Naive thymus-derived CD8-positive, alpha-beta T cell (primary cell): ENCODE data around the gene ACOD1. TPM values are rescaled to one million over a fixed set of nuclear protein-coding genes. Genes with fewer than 3 reads are reported as not detected.

Experiments
- ATAC-seq, 2 donors: fragments of 150-1000 bp; cut with Tn5 transposase in 1 of 2; sonication (Bioruptor Pico), chemical (Tn5 transposase) in 1 of 2; 1 replicate in 1 of 2; 2 replicates in 1 of 2; pipeline ENCODE4 v1.10.0; 2021; ENCODE audit warnings: mild to moderate bottlenecking in 2 of 2, moderate library complexity in 2 of 2
- POLR2A ChIA-PET: fragments of 350-600 bp; sonication (Branson Sonifier 250); formaldehyde crosslinking; loops from one replicate; lab custom pipeline; 2021; ENCODE audit warnings: antibody characterized with exemption; lab: Charles Lee
- DNase-seq, 10 donors: peaks; one replicate each; pipeline versions ENCODE4 v3.0.0 to v3.0.0-alpha.2; 2020 to 2022
- H3K27ac Mint-ChIP-seq, 10 donors: one replicate each; pipeline ENCODE4 v1.8.0; 2020 to 2022; ENCODE audit warnings: mild to moderate bottlenecking in 10 of 10, mixed read lengths in 10 of 10, moderate library complexity in 4 of 10, inconsistent platforms in 1 of 10
- H3K27me3 Mint-ChIP-seq, 5 donors: one replicate each; pipeline ENCODE4 v1.8.0; 2021 to 2022; ENCODE audit warnings: mixed read lengths in 5 of 5
- H3K36me3 Mint-ChIP-seq, 3 donors: one replicate each; pipeline ENCODE4 v1.8.0; 2020 to 2022; ENCODE audit warnings: mixed read lengths in 3 of 3, mild to moderate bottlenecking in 2 of 3, inconsistent platforms in 1 of 3
- H3K4me1 Mint-ChIP-seq, 4 donors: one replicate each; pipeline ENCODE4 v1.8.0; 2021 to 2022; ENCODE audit warnings: mixed read lengths in 4 of 4
- H3K4me3 Mint-ChIP-seq, 10 donors: one replicate each; pipeline ENCODE4 v1.8.0; 2020 to 2022; ENCODE audit warnings: mild to moderate bottlenecking in 10 of 10, mixed read lengths in 10 of 10, moderate library complexity in 6 of 10, inconsistent platforms in 1 of 10
- H3K9me3 Mint-ChIP-seq, 9 donors: one replicate each; pipeline ENCODE4 v1.8.0; 2020 to 2022; ENCODE audit warnings: mixed read lengths in 9 of 9, mild to moderate bottlenecking in 3 of 9, inconsistent platforms in 1 of 9, moderate library complexity in 1 of 9
- polyA plus RNA-seq, 3 donors: library from polyadenylated mRNA; unstranded; fragments of 300-500 nt; fragmentation: Illumina TruSeq; gene quantifications; one replicate each; pipeline ENCODE4 v1.2.3, GENCODE V29; 2021
- total RNA-seq, 8 experiments: library from RNA in 2 of 8; stranded (reverse) in 2 of 8; gene quantifications; one replicate each; pipeline ENCODE4 v1.2.3 and lab custom pipeline; 2021 to 2026

Gene ACOD1
- total and polyA plus RNA-seq, 5 experiments from 2014 or later, result not detected

DNA sequence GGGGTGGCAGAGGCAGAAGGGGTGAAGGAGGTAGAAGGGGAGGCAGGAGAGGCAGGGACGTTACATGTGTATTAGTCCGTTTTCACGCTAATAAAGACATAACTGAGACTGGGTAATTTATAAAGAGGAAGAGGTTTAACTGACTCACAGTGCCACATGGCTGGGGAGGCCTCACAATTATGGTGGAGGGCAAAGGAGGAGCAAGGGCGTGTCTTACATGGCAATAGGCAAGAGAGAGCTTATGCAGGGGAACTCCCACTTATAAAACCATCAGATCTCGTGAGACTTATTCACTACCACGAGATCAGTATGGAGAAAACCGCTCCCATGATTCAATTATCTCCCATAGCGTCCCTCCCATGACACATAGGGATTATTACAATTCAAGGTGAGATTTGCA is 19.0 kb upstream of the ACOD1 start:
- POLR2A ChIA-PET, result no interaction called here
- peaks cover 0 to 14% (median 5%) of the 10 kb centered on the region in 3 donors for H3K36me3 Mint-ChIP-seq
- H3K4me1 Mint-ChIP-seq, result peaks cover 0 to 6% (median 3%) of the 10 kb centered on the region in 4 donors
- no peak overlapping the region for H3K27ac Mint-ChIP-seq
- H3K4me3 Mint-ChIP-seq, result no peak overlapping the region
- ATAC-seq (no peak), DNase-seq (no peak)
- peaks cover 0 to 8% (median 0%) of the 10 kb centered on the region in 5 donors for H3K27me3 Mint-ChIP-seq
- peaks cover 0 to 14% (median 3%) of the 10 kb centered on the region in 9 donors for H3K9me3 Mint-ChIP-seq

DNA sequence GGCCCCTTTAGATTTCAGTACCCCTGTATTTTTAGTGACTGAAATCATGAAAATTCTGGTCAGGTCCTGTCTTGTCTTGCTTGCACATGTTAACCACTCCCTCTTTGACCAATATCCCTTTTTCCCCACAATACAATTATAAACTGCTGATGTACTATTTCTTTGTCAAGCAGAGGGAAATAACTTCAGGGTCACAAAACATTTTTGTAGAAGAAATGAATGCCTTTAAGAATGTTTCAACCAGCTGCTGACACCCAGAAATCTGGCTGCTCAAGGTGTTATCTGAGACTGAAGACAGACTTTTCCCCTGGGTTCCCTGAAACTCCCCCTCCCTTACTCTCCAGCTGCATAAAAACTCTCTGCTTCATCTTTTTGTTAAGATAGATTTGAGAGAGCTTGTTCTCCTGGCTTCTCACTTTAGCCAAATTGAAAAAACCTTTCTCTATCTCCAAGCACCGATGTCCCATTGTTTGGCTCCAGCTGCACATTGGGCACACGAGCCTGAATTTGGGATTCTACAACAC is 18.4 kb upstream of the ACOD1 start:
- Mint-ChIP-seq H3K27ac (no peak overlapping the region), H3K9me3 (peaks cover 0 to 14% (median 3%) of the 10 kb centered on the region in 9 donors), H3K36me3 (peaks cover 0 to 14% (median 5%) of the 10 kb centered on the region in 3 donors), H3K27me3 (peaks cover 0 to 8% (median 0%) of the 10 kb centered on the region in 5 donors), H3K4me1 (peaks cover 0 to 6% (median 3%) of the 10 kb centered on the region in 4 donors), H3K4me3 (no peak overlapping the region)
- DNase-seq (no peak), ATAC-seq (no peak)
- POLR2A ChIA-PET, result no interaction called here

DNA sequence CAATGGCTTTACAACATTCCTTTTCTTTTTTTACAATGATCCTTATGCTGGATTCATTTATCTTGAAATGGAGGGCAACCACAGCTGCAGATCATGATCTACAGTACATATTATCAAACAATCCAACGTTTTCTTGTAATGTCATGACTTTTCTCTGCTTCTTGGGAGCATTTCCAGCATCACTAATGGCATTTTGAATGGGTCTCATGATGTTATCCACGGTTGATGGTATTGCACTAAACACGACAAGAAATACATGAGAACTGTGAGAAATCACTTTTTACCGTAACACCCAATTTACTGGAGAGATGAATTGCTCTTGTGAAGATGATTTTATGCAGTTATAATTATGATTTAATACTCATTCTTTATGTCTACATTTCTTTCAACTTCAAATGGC is 16.2 kb upstream of the ACOD1 start:
- ATAC-seq (no peak), DNase-seq (no peak)
- Mint-ChIP-seq H3K27ac (no peak overlapping the region), H3K27me3 (peaks cover 0 to 8% (median 0%) of the 10 kb centered on the region in 5 donors), H3K4me3 (no peak overlapping the region), H3K4me1 (peaks cover 0 to 6% (median 3%) of the 10 kb centered on the region in 4 donors), H3K9me3 (peaks cover 0 to 14% (median 5%) of the 10 kb centered on the region in 9 donors), H3K36me3 (peaks cover 0 to 14% (median 5%) of the 10 kb centered on the region in 3 donors)
- POLR2A ChIA-PET, result no interaction called here

DNA sequence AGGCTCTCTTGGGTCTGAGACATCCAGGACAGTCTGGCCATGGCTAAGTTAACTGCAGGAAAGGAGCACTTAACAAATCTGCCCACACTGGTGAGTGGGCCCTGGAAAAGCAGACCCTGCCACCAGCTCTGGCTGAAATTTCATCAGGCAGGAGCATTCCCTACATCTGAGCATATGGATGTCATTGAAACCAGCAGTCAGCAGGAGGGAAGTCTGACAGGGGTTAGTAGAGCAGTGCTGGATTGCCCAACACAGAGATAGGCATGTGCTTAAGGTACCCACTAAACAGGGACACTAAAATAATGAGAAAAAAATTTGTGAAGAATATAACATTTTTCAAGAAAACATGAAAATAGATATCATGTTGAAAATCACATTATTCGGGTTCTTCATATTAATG is 13.6 kb upstream of the ACOD1 start:
- POLR2A ChIA-PET, result no interaction called here
- peaks cover 0 to 3% (median 0%) of the 10 kb centered on the region in 4 donors for H3K4me1 Mint-ChIP-seq
- H3K36me3 Mint-ChIP-seq, result peaks cover 0 to 14% (median 5%) of the 10 kb centered on the region in 3 donors
- peaks cover 0 to 5% (median 0%) of the 10 kb centered on the region in 5 donors for H3K27me3 Mint-ChIP-seq
- H3K4me3 Mint-ChIP-seq, result no peak overlapping the region
- no peak for ATAC-seq
- no peak for DNase-seq
- H3K27ac Mint-ChIP-seq, result no peak overlapping the region
- H3K9me3 Mint-ChIP-seq, result peaks cover 0 to 14% (median 5%) of the 10 kb centered on the region in 9 donors

DNA sequence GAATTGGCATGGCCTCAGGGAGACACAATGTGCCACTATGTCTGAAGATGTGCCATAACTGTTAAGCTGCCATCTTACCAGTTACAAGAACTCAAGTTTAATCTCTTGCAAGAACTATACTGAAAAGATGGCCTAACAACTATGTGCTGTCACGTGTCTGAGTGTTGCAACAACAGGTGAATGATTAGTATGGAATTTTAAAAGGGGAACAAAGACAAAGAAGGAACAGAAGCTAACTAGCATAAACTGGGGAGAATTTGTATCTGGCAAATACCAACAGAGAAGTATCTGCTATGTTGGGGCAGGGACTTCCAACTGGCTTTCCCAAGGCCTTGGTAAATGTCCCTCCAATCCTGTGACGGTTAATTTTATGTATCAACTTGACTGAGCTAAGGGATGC is 11.5 kb upstream of the ACOD1 start:
- no peaks in the 10 kb centered on the region for H3K36me3 Mint-ChIP-seq
- peak overlapping the region in 1 of 10 donors; percentile 37 for H3K27ac Mint-ChIP-seq
- POLR2A ChIA-PET, result no interaction called here
- H3K9me3 Mint-ChIP-seq, result peaks cover 0 to 10% (median 0%) of the 10 kb centered on the region in 9 donors
- H3K4me3 Mint-ChIP-seq, result no peak overlapping the region
- H3K27me3 Mint-ChIP-seq, result peaks cover 0 to 3% (median 0%) of the 10 kb centered on the region in 5 donors
- no peak for ATAC-seq
- DNase-seq, result no peak
- H3K4me1 Mint-ChIP-seq, result peaks cover 0 to 3% (median 0%) of the 10 kb centered on the region in 4 donors

DNA sequence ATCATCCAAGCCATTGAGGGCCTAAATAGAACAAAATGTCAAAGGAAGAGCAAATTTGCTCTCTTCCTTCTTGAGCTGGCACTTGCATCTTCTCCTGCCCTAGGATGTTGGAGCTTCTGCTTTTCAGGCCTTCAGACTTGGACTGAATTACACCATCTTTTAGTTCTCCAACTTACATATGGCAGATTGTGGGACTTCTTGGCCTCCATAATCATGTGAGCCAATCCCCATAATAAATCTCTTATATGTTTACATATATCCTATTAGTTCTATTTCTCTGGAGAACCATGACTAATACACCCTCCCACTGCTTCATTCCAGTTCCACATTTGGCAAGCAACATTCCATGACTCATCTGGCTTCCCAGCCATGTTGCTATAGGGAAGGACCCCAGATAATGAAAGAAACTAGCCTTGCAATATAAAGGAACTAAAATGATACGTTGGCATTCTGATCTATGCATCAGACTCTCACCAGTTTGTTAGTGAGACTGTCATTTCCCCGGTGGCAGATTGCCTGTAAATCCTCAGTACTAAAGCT is 11.0 kb upstream of the ACOD1 start:
- no peak overlapping the region for H3K4me3 Mint-ChIP-seq
- peaks cover 0 to 3% (median 0%) of the 10 kb centered on the region in 5 donors for H3K27me3 Mint-ChIP-seq
- DNase-seq, result no peak
- peaks cover 0 to 10% (median 0%) of the 10 kb centered on the region in 9 donors for H3K9me3 Mint-ChIP-seq
- POLR2A ChIA-PET, result no interaction called here
- peaks cover 0 to 3% (median 0%) of the 10 kb centered on the region in 4 donors for H3K4me1 Mint-ChIP-seq
- no peaks in the 10 kb centered on the region for H3K36me3 Mint-ChIP-seq
- H3K27ac Mint-ChIP-seq, result no peak overlapping the region
- ATAC-seq, result no peak

DNA sequence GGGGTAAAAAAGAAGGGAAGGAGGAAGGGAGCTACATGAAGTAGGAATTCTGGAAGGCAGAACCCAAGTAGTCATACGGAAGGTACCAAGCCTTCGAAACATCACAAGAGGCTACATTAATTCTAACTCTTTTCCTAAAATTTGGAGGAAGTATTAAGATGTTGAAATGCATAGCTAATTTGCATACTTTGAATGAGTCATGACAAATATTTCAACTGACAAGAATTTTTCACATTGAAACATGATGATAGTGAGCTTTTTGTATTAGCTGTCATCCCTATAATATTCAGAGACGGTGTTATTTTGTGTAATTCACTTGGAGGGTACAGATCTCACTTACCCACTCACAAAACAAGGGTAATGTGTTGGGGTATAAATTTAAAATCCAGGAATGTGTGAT is 9.1 kb upstream of the ACOD1 start:
- Mint-ChIP-seq H3K9me3 (peaks cover 0 to 10% (median 0%) of the 10 kb centered on the region in 9 donors), H3K4me1 (peaks cover 0 to 3% (median 0%) of the 10 kb centered on the region in 4 donors), H3K27me3 (peaks cover 0 to 3% (median 0%) of the 10 kb centered on the region in 5 donors), H3K27ac (no peak overlapping the region), H3K36me3 (no peaks in the 10 kb centered on the region), H3K4me3 (no peak overlapping the region)
- DNase-seq, result no peak
- ATAC-seq, result no peak
- POLR2A ChIA-PET, result no interaction called here

DNA sequence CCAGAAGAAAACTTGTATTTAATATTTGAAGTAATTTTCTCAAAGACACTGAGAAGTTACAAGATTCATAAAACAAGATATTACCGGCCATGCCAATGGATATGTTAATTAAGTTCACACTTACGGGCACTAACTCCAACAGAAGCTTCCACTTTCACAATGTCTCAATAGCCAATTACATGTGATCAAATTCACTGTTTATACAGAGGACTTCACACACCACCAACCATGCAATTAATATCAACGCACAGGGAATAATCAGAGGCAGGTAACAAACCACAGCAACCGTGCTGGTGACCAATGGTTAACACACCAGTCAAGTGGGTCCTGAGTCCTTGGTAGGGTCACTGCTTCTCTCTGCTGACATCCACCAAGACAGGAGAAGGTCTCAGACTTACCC is 5.9 kb upstream of the ACOD1 start:
- POLR2A ChIA-PET, result no interaction called here
- Mint-ChIP-seq H3K27ac (no peak overlapping the region), H3K4me1 (peaks cover 0 to 3% (median 0%) of the 10 kb centered on the region in 4 donors), H3K4me3 (no peak overlapping the region), H3K27me3 (peaks cover 0 to 3% (median 0%) of the 10 kb centered on the region in 5 donors), H3K9me3 (peaks cover 0 to 9% (median 0%) of the 10 kb centered on the region in 9 donors), H3K36me3 (peaks cover 0 to 10% (median 0%) of the 10 kb centered on the region in 3 donors)
- ATAC-seq (no peak), DNase-seq (no peak)

DNA sequence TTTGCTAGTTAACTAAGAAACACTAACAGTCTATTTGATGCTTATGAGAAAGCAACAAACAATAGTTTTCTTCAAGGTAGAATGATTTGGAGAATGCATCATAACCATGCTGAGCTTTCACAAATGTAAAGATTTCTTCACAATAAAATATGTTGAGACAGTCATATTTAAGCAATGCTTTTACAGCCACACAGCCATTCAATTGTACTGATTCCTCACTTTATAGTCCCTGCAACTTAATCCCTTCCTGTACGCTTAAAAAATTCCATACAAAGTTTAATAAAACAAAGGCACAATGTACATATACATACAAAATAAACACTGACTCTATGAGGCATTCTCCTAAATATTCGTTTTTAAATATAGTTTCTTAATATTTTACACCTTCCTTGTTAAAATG is 4.7 kb upstream of the ACOD1 start:
- Mint-ChIP-seq H3K27ac (no peak overlapping the region), H3K9me3 (peaks cover 0 to 9% (median 0%) of the 10 kb centered on the region in 9 donors), H3K4me3 (no peak overlapping the region), H3K4me1 (peaks cover 0 to 3% (median 0%) of the 10 kb centered on the region in 4 donors), H3K36me3 (peaks cover 0 to 10% (median 0%) of the 10 kb centered on the region in 3 donors), H3K27me3 (peaks cover 0 to 3% (median 0%) of the 10 kb centered on the region in 5 donors)
- ATAC-seq, result no peak
- POLR2A ChIA-PET, result no interaction called here
- DNase-seq, result no peak

DNA sequence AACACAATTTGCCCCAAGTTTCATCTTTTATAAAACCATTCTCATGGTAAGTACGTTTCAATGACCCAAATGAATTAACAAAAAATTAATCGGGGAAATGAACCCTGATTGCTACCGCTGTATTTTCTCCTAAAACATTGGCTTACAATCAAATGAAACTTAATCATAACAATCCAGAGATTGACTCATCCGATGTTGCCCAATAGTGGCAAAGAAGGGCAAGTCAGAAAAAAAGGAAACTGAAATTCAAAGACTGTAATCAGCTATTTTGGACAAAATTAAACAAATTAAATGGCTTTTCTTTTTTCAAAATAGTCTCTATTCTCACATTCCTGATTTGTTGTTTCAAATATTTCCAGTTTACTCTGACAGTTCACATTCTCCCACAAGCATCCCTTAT is 3.9 kb upstream of the ACOD1 start:
- POLR2A ChIA-PET, result no interaction called here
- DNase-seq (no peak), ATAC-seq (no peak)
- peaks cover 0 to 3% (median 0%) of the 10 kb centered on the region in 5 donors for H3K27me3 Mint-ChIP-seq
- peaks cover 0 to under 1% (median 0%) of the 10 kb centered on the region in 4 donors for H3K4me1 Mint-ChIP-seq
- no peak overlapping the region for H3K4me3 Mint-ChIP-seq
- H3K36me3 Mint-ChIP-seq, result peaks cover 0 to 10% (median 0%) of the 10 kb centered on the region in 3 donors
- H3K9me3 Mint-ChIP-seq, result peaks cover 0 to 9% (median 0%) of the 10 kb centered on the region in 9 donors
- H3K27ac Mint-ChIP-seq, result no peak overlapping the region

DNA sequence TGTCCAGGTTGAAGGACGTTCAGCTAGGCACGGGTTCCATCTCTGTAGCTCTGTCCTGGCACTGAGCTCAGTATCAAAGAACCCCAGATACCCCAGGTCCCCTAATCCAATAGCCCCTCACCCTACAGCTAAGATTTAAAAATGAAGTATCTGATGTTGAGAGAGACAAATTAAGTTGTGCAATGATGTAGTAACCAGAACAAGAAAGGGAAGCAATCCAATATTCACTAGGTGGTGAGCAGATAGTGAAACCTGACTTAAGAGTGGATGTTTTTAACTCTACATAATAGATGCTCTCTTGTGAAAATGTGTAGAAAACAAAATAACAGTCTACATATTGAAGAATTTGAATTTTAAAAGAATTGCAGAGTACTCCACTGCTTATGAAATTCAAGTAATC is 1.8 kb downstream of the ACOD1 start:
- ATAC-seq (no peak), DNase-seq (no peak)
- Mint-ChIP-seq H3K27me3 (peaks cover 4 to 23% (median 18%) of the 10 kb centered on the region in 5 donors), H3K27ac (no peak overlapping the region), H3K36me3 (peaks cover 0 to 10% (median 0%) of the 10 kb centered on the region in 3 donors), H3K9me3 (peaks cover 0 to 9% (median 0%) of the 10 kb centered on the region in 9 donors), H3K4me3 (no peak overlapping the region), H3K4me1 (no peaks in the 10 kb centered on the region)
- POLR2A ChIA-PET, result no interaction called here

DNA sequence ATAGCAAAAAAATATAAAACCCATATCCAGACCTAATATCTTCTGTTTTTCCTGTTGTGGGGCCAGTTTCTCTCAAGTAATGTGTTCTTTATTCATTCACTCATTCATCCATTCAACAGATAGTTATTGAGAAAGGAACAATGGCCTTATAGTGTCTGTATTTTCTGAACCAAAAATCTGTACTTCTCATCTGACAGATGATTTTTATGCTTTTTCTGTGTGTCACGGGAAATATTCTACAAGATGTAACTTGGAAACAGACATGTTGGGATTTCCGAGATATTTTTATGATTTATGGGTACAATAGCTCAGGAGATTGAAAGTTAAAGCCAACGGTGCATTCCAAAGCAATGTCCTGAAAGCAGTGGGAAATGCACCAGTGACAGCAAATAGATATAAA is 5.7 kb downstream of the ACOD1 start:
- Mint-ChIP-seq H3K4me1 (no peaks in the 10 kb centered on the region), H3K9me3 (peaks cover 0 to 14% (median 4%) of the 10 kb centered on the region in 9 donors), H3K36me3 (peaks cover 0 to 3% (median 0%) of the 10 kb centered on the region in 3 donors), H3K27me3 (peaks cover 4 to 34% (median 18%) of the 10 kb centered on the region in 5 donors), H3K4me3 (no peak overlapping the region), H3K27ac (no peak overlapping the region)
- ATAC-seq (no peak), DNase-seq (no peak)
- POLR2A ChIA-PET, result no interaction called here

DNA sequence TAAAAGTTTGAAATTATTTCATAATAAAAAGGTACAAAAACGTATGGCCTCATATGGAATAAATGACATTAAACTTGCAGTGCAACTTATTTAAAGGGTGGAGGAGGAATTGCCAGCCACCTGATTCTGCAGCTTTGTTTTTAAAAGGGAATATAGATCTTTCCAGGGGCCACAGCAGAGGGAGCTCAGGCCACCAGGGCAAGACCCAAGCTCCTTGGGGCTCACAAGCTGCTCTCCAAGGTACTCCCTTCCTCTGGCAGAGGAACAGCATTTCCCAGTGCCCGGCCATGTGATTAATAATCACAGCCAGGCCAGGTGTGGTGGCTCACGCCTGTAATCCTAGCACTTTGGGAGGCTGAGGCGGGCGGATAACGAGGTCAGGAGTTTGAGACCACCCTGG is 6.2 kb downstream of the ACOD1 start:
- no peak for DNase-seq
- H3K9me3 Mint-ChIP-seq, result peaks cover 0 to 19% (median 4%) of the 10 kb centered on the region in 9 donors
- H3K36me3 Mint-ChIP-seq, result peaks cover 0 to 6% (median 0%) of the 10 kb centered on the region in 3 donors
- H3K27ac Mint-ChIP-seq, result no peak overlapping the region
- H3K4me1 Mint-ChIP-seq, result no peaks in the 10 kb centered on the region
- peaks cover 4 to 34% (median 18%) of the 10 kb centered on the region in 5 donors for H3K27me3 Mint-ChIP-seq
- POLR2A ChIA-PET, result no interaction called here
- ATAC-seq, result no peak
- no peak overlapping the region for H3K4me3 Mint-ChIP-seq
